GM19372 (cell line): ENCODE results near the gene EYA2.
"Not testable (repeated sequence)": the region's sequence is repeated elsewhere in the genome, so short reads cannot be mapped to it uniquely, and the experiment has no call there.

ENCODE experiments used
- ATAC-seq: cut with Tn5 transposase; IDR thresholded peaks from one replicate; pipeline ENCODE4 v1.9.1; 2021; ENCODE audit warnings: mild to moderate bottlenecking, low read depth, moderate library complexity; ENCODE audit not compliant: unreplicated experiment

EYA2 gene

GRCh38 chr20:46929902-46930301 is 35.3 kb downstream of the EYA2 start:
- no peak for ATAC-seq

DNA sequence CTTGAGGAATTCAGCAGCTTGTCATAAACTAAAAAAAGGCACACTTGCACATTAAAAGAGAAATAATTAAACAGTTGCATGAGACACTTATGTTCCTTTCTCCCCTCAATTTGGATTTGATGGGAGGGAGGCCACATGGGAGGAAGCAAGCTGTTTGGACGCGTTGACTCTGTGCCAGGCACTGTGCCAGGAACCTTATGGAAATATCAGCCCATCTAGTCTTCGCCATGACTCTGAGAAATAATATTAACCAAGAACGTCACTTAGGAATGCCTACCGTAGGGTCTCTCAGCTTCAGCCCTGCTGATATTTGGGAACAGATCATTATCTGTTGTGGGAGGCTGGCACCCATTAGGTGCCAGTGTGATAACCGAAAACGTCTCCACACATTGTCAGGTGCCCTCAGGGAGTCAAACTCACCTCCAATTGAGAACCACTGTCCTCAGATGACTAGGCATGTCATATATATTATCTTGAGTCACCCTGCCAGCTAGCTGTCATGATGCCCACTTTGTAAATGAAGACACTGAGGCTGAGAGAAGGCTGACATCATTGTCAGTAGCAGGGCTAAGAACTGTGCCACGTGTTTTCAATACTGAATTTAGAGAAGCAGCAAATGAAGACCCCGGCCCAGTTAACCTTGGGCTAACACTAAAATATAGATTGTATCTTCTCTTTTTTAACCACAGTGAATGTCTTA is 36.1 kb downstream of the EYA2 start:
- no peak for ATAC-seq

GRCh38 chr20:46931699-46932098 is 37.1 kb downstream of the EYA2 start:
- ATAC-seq, result no peak

DNA sequence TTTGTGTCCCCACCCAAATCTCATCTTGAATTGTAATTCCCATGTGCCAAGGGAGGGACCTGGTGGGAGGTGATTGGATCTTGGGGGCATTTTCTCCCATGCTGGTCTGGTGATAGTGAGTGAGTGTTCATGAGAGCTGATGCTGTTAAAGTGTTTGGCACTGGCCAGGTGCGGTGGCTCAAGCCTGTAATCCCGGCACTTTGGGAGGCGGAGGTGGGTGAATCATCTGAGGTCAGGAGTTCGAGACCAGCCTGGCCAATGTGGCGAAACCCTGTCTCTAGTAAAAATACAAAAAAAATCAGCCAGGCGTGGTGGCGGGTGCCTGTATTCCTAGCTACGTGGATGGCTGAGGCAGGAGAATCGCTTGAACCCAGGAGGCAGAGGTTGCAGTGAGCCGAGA is 37.8 kb downstream of the EYA2 start:
- not testable (repeated sequence) for ATAC-seq

GRCh38 chr20:46933150-46933549 is 38.5 kb downstream of the EYA2 start:
- no peak for ATAC-seq

GRCh38 chr20:46934746-46935287 is 40.2 kb downstream of the EYA2 start:
- no peak for ATAC-seq

DNA sequence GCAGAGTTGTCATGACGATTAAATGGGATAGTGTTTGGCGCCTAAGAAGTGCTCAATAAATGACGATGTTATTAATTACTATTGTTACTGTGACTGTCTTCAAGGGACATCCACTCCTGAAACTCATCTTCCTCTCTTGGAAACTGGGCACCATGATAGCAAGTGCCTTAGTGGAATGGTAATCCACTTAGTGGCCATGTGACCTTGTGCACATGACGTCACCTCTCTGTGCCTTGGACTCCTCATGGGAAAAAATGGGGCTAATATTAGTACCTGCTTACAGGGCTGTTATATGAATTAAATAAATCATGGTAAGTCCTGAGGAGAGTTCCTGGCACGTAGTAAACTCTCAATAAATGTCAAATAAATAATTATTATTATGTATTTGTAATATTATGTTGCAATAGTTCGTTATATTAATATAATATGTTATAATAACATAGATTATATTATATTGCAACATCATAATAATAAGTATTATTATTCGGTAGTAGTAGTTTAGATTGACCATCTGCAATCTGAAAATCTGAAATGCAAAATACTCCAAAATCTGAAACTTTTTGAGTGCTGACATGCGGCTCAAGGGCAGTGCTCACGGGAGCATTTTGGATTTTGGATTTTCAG is 40.9 kb downstream of the EYA2 start:
- ATAC-seq, result no peak

GRCh38 chr20:46936415-46937156 is 41.9 kb downstream of the EYA2 start:
- no peak for ATAC-seq

GRCh38 chr20:46937157-46937523 is 42.5 kb downstream of the EYA2 start:
- ATAC-seq, result no peak

GRCh38 chr20:46937533-46938226 is 43.0 kb downstream of the EYA2 start:
- no peak for ATAC-seq

DNA sequence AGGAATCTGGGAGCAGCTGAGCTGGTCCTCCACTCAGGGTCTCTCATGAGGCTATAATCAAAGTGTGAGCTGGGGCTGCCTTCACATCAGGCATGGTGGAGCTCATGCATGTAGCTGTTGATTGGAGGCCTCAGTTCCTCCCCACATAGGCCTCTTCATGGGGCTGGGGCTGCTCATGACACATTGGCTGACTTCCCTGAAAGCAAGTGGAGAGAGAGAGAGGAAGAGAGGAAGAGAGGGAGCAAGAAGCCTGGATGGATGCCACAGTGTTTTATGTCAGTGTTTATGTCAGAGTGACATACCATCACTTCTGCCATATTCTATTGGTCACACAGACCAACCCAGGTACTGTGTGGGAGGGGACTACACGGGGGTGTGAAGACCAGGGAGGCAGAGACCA is 43.8 kb downstream of the EYA2 start:
- ATAC-seq, result no peak

DNA sequence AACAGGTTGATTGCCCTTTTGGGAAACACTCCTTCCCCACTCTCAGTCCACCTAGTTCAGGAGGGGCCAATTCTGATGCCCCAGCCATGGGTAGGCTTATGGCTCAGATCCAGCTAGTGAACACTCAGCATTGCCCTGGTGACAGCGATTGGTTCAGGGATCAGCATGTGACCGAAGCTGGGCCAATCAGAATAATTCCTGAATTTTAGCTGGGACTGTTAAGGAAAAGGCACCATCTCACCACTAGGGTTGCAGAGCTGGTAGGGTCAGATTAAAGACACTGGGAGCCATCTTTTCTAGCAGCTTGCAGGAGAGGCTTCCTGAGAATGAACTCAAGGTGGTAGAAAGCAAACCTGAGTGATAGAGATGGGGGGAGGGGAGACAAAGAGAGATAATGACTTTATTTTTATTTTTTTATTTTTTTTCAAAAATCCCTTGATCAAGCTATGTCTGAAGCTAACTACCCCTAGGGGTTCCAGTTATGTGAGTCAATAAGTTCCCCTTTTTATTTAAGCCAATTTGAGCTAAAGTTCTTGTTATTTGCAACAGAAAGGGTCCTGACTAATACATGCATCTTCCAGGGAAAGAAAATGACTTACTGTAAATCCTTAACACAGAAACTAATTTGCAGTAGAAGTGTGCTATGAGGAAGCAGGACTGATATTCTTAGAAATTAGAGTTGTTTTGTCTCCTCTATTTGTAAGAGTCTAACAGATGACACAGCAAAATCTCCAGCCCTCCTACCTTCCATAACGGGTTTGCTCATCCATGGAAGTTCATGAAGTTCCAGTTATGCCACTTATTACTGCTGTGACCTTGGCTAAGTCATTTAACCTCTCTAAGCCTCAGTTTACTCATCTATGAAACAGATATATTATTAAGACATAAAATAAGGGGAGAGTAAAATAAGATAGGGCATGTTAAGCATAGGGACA is 44.7 kb downstream of the EYA2 start:
- no peak for ATAC-seq

- no peak for ATAC-seq
Measured at GRCh38 chr20:46940616-46941015, 46.0 kb downstream of the EYA2 start.

- ATAC-seq, result no peak
Measured at GRCh38 chr20:46941404-46941803, 46.8 kb downstream of the EYA2 start.

DNA sequence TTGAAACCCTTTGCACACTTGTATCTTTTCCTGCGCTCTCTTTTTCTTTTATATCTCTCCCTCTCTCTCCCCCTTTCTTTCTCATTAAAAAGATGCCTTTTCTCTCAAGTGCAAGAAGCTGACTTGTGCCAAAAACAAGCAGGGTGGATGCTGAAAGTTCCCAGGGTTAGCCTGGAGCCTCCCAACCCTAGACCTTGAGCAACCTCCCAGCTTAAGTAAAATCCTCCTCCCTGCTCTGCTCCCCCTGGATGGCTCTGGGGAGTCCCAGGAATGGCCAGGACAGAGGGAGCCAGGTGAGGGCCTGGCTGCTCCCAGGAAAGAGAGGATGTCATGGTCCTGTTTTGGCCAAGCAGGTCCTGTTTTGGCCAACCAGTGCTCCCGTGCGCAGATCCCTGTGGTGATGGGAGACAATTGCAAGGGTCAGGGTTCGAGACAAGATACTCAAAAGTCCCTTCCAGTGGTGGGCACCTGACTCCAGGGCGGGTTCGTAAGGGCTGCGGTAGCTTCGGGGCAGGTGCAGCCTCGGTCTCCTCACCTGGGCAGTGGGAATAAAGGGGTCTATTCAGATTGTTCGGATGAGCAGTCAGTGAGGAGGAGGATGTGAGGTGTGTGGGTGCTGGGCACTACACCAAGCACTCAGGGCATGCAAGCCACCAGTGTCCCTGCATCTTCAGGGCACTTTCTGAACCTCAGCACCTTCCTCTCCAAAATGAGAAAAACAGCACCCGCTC is 49.4 kb downstream of the EYA2 start:
- ATAC-seq, result no peak

DNA sequence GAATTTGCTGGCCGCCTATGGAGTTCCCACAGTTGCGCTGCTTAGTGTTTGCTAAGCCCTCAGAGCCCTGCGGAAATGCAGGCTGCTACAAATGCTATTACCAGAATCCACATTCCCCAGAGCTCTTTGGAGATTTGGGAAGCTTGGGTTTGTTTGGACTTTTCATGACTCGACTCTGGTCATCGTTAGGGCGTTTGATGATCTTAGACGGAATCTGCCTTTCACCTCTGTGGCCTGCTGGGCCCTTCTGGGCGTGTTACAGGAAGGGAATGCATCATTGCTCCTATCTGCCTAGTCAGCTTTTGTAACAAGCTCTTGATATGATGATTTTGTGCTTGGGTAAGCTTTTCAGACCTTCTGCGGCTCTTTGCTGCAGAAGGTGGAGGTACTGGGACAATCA is 50.8 kb downstream of the EYA2 start:
- ATAC-seq, result no peak

GRCh38 chr20:46946181-46946624 is 51.6 kb downstream of the EYA2 start:
- ATAC-seq, result no peak

GRCh38 chr20:46946796-46947195 is 52.2 kb downstream of the EYA2 start:
- no peak for ATAC-seq

GRCh38 chr20:46948081-46948480 is 53.4 kb downstream of the EYA2 start:
- ATAC-seq, result no peak
